Transverse colon (tissue), 4 donors: ENCODE data around the gene LARP4B. TPM values are rescaled to one million over a fixed set of nuclear protein-coding genes. Genes with fewer than 3 reads are reported as not detected.

Source experiments
- DNase-seq: peaks from one replicate; pipeline ENCODE4 v3.0.0-alpha.2; 2019
- H3K27ac ChIP-seq, 4 donors: fragments of 200-600 bp; sonication (generic); 2 replicates each; pipeline ENCODE4 v1.5.1; 2016 to 2018; ENCODE audit warnings: inconsistent platforms in 4 of 4
- H3K27me3 ChIP-seq: fragments of 200-600 bp; sonication (generic); 2 replicates; pipeline ENCODE4 v1.5.1; 2017; ENCODE audit warnings: inconsistent platforms
- H3K36me3 ChIP-seq, 4 donors: fragments of 200-600 bp; sonication (generic); 2 replicates each; pipeline ENCODE4 v1.5.1; 2017 to 2019; ENCODE audit warnings: inconsistent platforms in 4 of 4
- H3K4me1 ChIP-seq, 4 donors: fragments of 200-600 bp; sonication (generic); 2 replicates each; pipeline ENCODE4 v1.5.1; 2017 to 2020; ENCODE audit warnings: inconsistent platforms in 4 of 4
- H3K4me3 ChIP-seq, 4 donors: fragments of 200-600 bp; sonication (generic); 1 replicate in 1 of 4; 2 replicates in 3 of 4; pipeline versions ENCODE4 v1.5.1 to v1.6.1; 2017 to 2019; ENCODE audit warnings: inconsistent platforms in 4 of 4
- H3K9me3 ChIP-seq, 2 donors: fragments of 200-600 bp; sonication (generic); 2 replicates each; pipeline ENCODE4 v1.5.1; 2017 to 2019; ENCODE audit warnings: inconsistent platforms in 2 of 2
- CTCF ChIP-seq, 5 experiments: fragments of 200-600 bp in 3 of 5; fragments of 450-650 bp in 2 of 5; sonication (generic) in 3 of 5; IDR thresholded peaks; 1 replicate in 2 of 5; 2 replicates in 3 of 5; pipeline ENCODE4 v1.5.1; 2016 to 2017; ENCODE audit warnings: antibody characterized with exemption in 5 of 5, inconsistent platforms in 3 of 5, mild to moderate bottlenecking in 2 of 5, moderate library complexity in 1 of 5
- EP300 ChIP-seq: sonication (generic); formaldehyde crosslinking; IDR thresholded peaks from one replicate; pipeline ENCODE4 v1.6.1; 2017; ENCODE audit warnings: antibody characterized with exemption, low read depth
- POLR2A ChIP-seq: fragments of 450-650 bp; IDR thresholded peaks from one replicate; pipeline ENCODE4 v1.6.1; 2016; ENCODE audit warnings: antibody characterized with exemption, mild to moderate bottlenecking, moderate library complexity
- POLR2AphosphoS5 ChIP-seq, 3 donors: sonication (generic); formaldehyde crosslinking; IDR thresholded peaks; one replicate each; pipeline ENCODE4 v1.6.1; 2016; ENCODE audit warnings: antibody characterized with exemption in 3 of 3
- WGBS, 2 donors: methylation state at CpG; one replicate each; pipeline ENCODE4 v1.1.5; 2018; ENCODE audit warnings: low coverage in 1 of 2; 5-methylcytosine and 5-hydroxymethylcytosine counted together
- in situ Hi-C, 4 donors: fragments of 200-750 bp; cut with MboI; loops; one replicate each; pipeline versions ENCODE4 v1.15.0 to v1.15.1; 2017; ENCODE audit warnings: low sequenced_read_pairs in 3 of 4, low pct_ligation_motif_present in 1 of 4, low pct_unique_long_range_greater_than_20kb in 1 of 4
- intact Hi-C: fragments of 100-400 bp; cut with DNase I; formaldehyde crosslinking; loops from one replicate; pipeline ENCODE4 v1.15.1; 2023; ENCODE audit warnings: low total_unique reads
- total RNA-seq, 4 donors: library from RNA; depleted of rRNA; stranded (reverse); fragments of >200 nt; gene quantifications; one replicate each; pipeline ENCODE4 v1.1.0, GENCODE V29; 2016

The LARP4B gene
- total RNA-seq, 4 donors from 2014 or later, result 89.2 to 148 (median 96.4) TPM

- DNase-seq, result no peak
- H3K4me1 ChIP-seq, result no peaks in the 10 kb centered on the region
- H3K9me3 ChIP-seq, result no peaks in the 10 kb centered on the region
- H3K36me3 ChIP-seq, result peaks cover 0 to 57% (median 28%) of the 10 kb centered on the region in 4 donors
- WGBS, 2 donors, result 95% methylated on average over 14 to 29 of the region's 29 CpGs
- intact Hi-C loops (no loop called here), in situ Hi-C loops (no loop called here)
- H3K27ac ChIP-seq, result no peak overlapping the region
- TF ChIP-seq POLR2A (no peak), CTCF (IDR thresholded peaks at IDR 0.05) (no peak), POLR2AphosphoS5 (IDR thresholded peaks at IDR 0.05) (no peak), EP300 (no peak)
- H3K27me3 ChIP-seq, result no peaks in the 10 kb centered on the region
- no peak overlapping the region for H3K4me3 ChIP-seq
Measured at GRCh38 chr10:809671-810350, 121.7 kb downstream of the LARP4B start.

- in situ Hi-C loops, result no loop called here
- Histone ChIP-seq H3K4me1 (peaks cover 0 to 8% (median 0%) of the 10 kb centered on the region in 4 donors), H3K36me3 (peaks cover 0 to 40% (median 19%) of the 10 kb centered on the region in 4 donors), H3K9me3 (no peaks in the 10 kb centered on the region), H3K27me3 (no peaks in the 10 kb centered on the region), H3K4me3 (no peak overlapping the region), H3K27ac (no peak overlapping the region)
- 91% methylated on average over 9 of the region's 9 CpGs; no CpG with 5 or more reads in 1 of the 2 donors for WGBS, 2 donors
- intact Hi-C loops, result no loop called here
- DNase-seq, result no peak
- TF ChIP-seq CTCF (IDR thresholded peaks at IDR 0.05) (no peak), POLR2A (no peak), EP300 (no peak), POLR2AphosphoS5 (IDR thresholded peaks at IDR 0.05) (no peak)
Measured at GRCh38 chr10:807958-808353, 123.5 kb downstream of the LARP4B start.

- H3K4me3 ChIP-seq, result no peak overlapping the region
- no peak for TF ChIP-seq POLR2A
- TF ChIP-seq EP300, result no peak
- TF ChIP-seq POLR2AphosphoS5 (IDR thresholded peaks at IDR 0.05), result no peak
- no peak for TF ChIP-seq CTCF (IDR thresholded peaks at IDR 0.05)
- H3K9me3 ChIP-seq, result no peaks in the 10 kb centered on the region
- no peak overlapping the region for H3K27ac ChIP-seq
- 94 to 100% methylated on average over 1 to 30 of the region's 30 CpGs for WGBS, 2 donors
- intact Hi-C loops (no loop called here), in situ Hi-C loops (no loop called here)
- peaks cover 0 to 34% (median 16%) of the 10 kb centered on the region in 4 donors for H3K36me3 ChIP-seq
- H3K27me3 ChIP-seq, result no peaks in the 10 kb centered on the region
- DNase-seq, result no peak
- H3K4me1 ChIP-seq, result peaks cover 0 to 8% (median 0%) of the 10 kb centered on the region in 4 donors
Measured at GRCh38 chr10:807163-807957, 124.1 kb downstream of the LARP4B start.

- no peak for TF ChIP-seq POLR2AphosphoS5 (IDR thresholded peaks at IDR 0.05)
- TF ChIP-seq POLR2A, result no peak
- TF ChIP-seq EP300, result no peak
- TF ChIP-seq CTCF (IDR thresholded peaks at IDR 0.05), result no peak
- Histone ChIP-seq H3K36me3 (peaks cover 0 to 27% (median 13%) of the 10 kb centered on the region in 4 donors), H3K27me3 (no peaks in the 10 kb centered on the region), H3K4me3 (no peak overlapping the region), H3K27ac (no peak overlapping the region), H3K9me3 (no peaks in the 10 kb centered on the region), H3K4me1 (peaks cover 0 to 8% (median 0%) of the 10 kb centered on the region in 4 donors)
- in situ Hi-C loops (no loop called here), intact Hi-C loops (no loop called here)
- 68 to 85% methylated on average over 6 to 20 of the region's 20 CpGs for WGBS, 2 donors
- DNase-seq, result no peak
Measured at GRCh38 chr10:806451-807162, 124.9 kb downstream of the LARP4B start.
